T47D (cell line): ENCODE results near the gene FALEC.

Source experiments
- DNase-seq, 2 experiments: peaks; one replicate each; pipeline versions ENCODE4 v3.0.0 to v3.0.0-alpha.2; 2011 to 2012; ENCODE audit warnings: low read depth in 1 of 2, low spot score in 1 of 2
- JUND ChIP-seq: IDR thresholded peaks from 2 replicates; pipeline ENCODE4 v1.6.1; 2012; ENCODE audit warnings: low read depth
- in situ Hi-C: cut with HindIII; loops from 2 replicates; pipeline ENCODE4 v1.10.0; 2016; ENCODE audit warnings: low sequenced_read_pairs, low pct_unique_long_range_greater_than_20kb

Gene FALEC

GRCh38 chr1:150537732-150538684 is 22.5 kb downstream of the FALEC start:
- in situ Hi-C loops = no loop called here
- TF ChIP-seq JUND = no peak
- DNase-seq = peak; percentile 48 to 54

- no peak for DNase-seq
- in situ Hi-C loops = no loop called here
- TF ChIP-seq JUND = no peak
Measured at GRCh38 chr1:150543500-150544143, 28.1 kb downstream of the FALEC start.

DNA sequence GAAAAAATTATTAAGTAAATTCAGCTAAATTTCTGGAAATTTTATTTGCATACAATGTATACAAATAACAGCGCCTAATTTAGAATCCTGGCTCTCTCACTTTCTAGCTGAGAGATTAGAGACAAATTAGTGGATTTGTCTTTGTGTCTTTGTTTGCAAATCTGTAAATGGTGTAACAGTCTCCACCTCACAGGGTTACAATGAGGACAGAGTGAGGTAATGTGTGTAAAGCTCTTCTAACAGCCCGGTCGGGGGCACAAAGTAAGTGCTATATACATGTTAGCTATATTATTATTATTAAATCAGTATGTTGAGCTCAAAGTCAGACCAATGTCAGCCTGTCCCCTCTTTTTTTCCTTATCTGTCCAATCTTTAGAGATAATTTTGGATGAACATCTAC is 28.7 kb downstream of the FALEC start:
- no peak for TF ChIP-seq JUND
- in situ Hi-C loops = no loop called here
- DNase-seq = no peak

GRCh38 chr1:150545486-150546032 is 30.0 kb downstream of the FALEC start:
- in situ Hi-C loops = no loop called here
- no peak for TF ChIP-seq JUND
- no peak for DNase-seq

- in situ Hi-C loops = no loop called here
Measured at GRCh38 chr1:150546294-150546937, 30.9 kb downstream of the FALEC start.

DNA sequence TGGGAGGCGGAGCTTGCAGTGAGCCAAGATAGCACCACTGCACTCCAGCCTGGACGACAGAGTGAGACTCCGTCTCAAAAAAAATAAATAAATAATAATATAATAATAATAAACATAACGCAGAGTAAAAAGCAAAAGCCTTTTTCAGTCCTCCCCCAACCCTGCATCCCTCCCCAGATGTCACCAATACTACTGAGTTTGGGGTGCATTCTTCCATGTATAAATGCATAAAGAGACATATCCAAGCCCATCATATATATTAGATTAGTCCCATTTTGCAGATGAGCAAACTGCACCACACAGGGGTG is 32.7 kb downstream of the FALEC start:
- no peak for TF ChIP-seq JUND
- DNase-seq = no peak
- in situ Hi-C loops = no loop called here

More at GRCh38 chr1:150546294-150546937, 30.9 kb downstream of the FALEC start:
- TF ChIP-seq JUND = no peak
- no peak for DNase-seq

GRCh38 chr1:150548632-150549495 is 33.3 kb downstream of the FALEC start, which contains the start of gene ADAMTSL4:
TSS of gene ADAMTSL4 (plus strand) at chr1:150549408. CDS start at chr1:150552289, 2,881 bp downstream.
- DNase-seq = peak; percentile 88 to 90
- in situ Hi-C loops = no loop called here
- TF ChIP-seq JUND = no peak

GRCh38 chr1:150549496-150550221 is 34.1 kb downstream of the FALEC start:
- peak in 1 of 2 experiments; percentile 77 for DNase-seq
- in situ Hi-C loops = no loop called here
- TF ChIP-seq JUND = no peak

DNA sequence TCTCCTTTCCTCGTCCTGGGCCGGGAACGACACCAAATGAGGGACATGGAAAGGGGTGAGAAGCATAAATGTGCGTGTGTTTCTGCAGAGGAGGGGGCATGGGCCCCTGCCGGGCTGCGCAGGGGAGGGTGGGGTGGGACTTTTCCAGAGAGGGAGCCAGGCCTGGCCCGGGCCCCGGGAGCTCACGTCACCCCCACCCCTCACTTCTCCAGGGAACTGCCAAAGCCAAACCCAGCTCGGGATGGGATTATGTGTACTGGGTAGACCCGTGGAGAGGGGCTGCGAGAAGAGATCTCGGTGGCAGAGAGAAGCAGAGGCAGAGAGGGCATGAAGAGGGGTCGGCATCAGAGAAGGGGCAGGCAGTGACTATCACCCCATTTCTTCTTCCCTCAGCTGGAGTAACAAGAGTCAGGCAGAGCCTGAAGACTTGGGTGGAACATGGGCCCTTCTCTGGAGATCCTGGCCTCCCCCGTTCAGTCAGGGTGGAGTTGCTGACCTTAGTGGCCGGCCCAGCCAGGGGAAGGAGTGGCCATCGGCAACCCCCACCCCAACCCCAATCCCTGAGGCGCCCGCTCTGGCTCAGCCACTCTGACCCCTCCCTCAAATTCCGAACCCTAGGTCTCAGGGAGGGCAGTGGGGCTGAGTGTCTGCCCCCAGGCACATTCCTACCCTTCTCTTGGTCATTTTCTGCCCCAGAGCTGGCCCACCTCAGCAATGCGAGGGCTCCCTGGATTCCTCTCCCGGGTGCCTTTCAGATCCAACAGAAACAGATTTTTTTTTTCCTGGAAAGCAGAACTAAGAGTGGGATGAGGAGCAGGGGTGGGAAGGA is 34.9 kb downstream of the FALEC start:
- in situ Hi-C loops = no loop called here
- no peak for TF ChIP-seq JUND
- no peak for DNase-seq

- no peak for DNase-seq
- in situ Hi-C loops = no loop called here
- no peak for TF ChIP-seq JUND
Measured at GRCh38 chr1:150551051-150551783, 35.7 kb downstream of the FALEC start.
